OCI-LY3 (cell line): ENCODE measurements around the gene ZBED5.

Source experiments
- H2AFZ ChIP-seq: fragments of 200-600, 300-600 bp; shearing (Covaris generic); 2 replicates; pipeline ENCODE4 v1.6.0; 2014; ENCODE audit warnings: antibody characterized with exemption, low read depth, low read length
- H3K27ac ChIP-seq: fragments of 200-600, 300-600 bp; sonication (generic); 2 replicates; pipeline ENCODE4 v1.5.1; 2014; ENCODE audit warnings: mild to moderate bottlenecking, low read length, moderate library complexity, mixed read lengths
- H3K27me3 ChIP-seq: fragments of 200-600, 300-600 bp; sonication (generic); 2 replicates; pipeline ENCODE4 v1.6.1; 2014; ENCODE audit warnings: low read depth, low read length, mixed read lengths
- H3K36me3 ChIP-seq: fragments of 200-600, 300-600 bp; sonication (generic); replicated peaks from 2 replicates; pipeline ENCODE3; 2014; ENCODE audit warnings: low read depth, low read length, mixed read lengths
- H3K4me1 ChIP-seq: fragments of 300-600, 200-600 bp; sonication (generic); 2 replicates; pipeline ENCODE4 v1.6.1; 2014; ENCODE audit warnings: low read length, mixed read lengths
- H3K4me2 ChIP-seq: fragments of 200-600, 300-600 bp; sonication (generic); 2 replicates; pipeline ENCODE4 v1.6.1; 2014; ENCODE audit warnings: low read length, mixed read lengths
- H3K4me3 ChIP-seq: fragments of 300-600, 200-600 bp; sonication (generic); 2 replicates; pipeline ENCODE4 v1.5.1; 2014; ENCODE audit warnings: antibody characterized with exemption, mild to moderate bottlenecking, low read length, moderate library complexity
- H3K79me2 ChIP-seq: fragments of 300-600, 200-600 bp; shearing (Covaris generic); 2 replicates; pipeline ENCODE4 v1.6.1; 2014; ENCODE audit warnings: mild to moderate bottlenecking, low read length, mixed read lengths
- H3K9ac ChIP-seq: fragments of 300-600, 200-600 bp; shearing (Covaris generic); 2 replicates; pipeline ENCODE4 v1.6.0; 2014; ENCODE audit warnings: mild to moderate bottlenecking, low read length, moderate library complexity
- H3K9me3 ChIP-seq: fragments of 200-600, 300-600 bp; shearing (Covaris generic); 2 replicates; pipeline ENCODE4 v1.6.1; 2014; ENCODE audit warnings: low read length, mixed read lengths; ENCODE audit not compliant: insufficient read depth
- H4K20me1 ChIP-seq: fragments of 200-600, 300-600 bp; sonication (generic); 2 replicates; pipeline ENCODE4 v1.6.1; 2016; ENCODE audit warnings: low read length, mixed read lengths; ENCODE audit not compliant: insufficient read depth
- CTCF ChIP-seq: fragments of 200-600, 300-600 bp; sonication (generic); IDR thresholded peaks from 2 replicates; pipeline ENCODE4 v1.5.1; 2014; ENCODE audit warnings: antibody characterized with exemption, low read length, low read depth
- EZH2phosphoT487 ChIP-seq: fragments of 200-600 bp; shearing (Covaris generic); IDR thresholded peaks from 2 replicates; pipeline ENCODE4 v1.6.1; 2018; ENCODE audit warnings: antibody characterized with exemption, mixed run types, low read depth

ZBED5 gene

GRCh38 chr11:10845589-10845988, 12.3 kb downstream of the ZBED5 start:
- Histone ChIP-seq H3K9me3 (no peaks in the 10 kb centered on the region), H3K4me2 (no peak overlapping the region), H3K27me3 (no peaks in the 10 kb centered on the region), H3K4me1 (no peaks in the 10 kb centered on the region), H2AFZ (no peak overlapping the region), H3K79me2 (no peaks in the 10 kb centered on the region), H3K36me3 (peaks cover 6% of the 10 kb centered on the region), H3K4me3 (no peak overlapping the region), H3K27ac (no peak overlapping the region), H4K20me1 (no peaks in the 10 kb centered on the region), H3K9ac (no peak overlapping the region)
- no peak for TF ChIP-seq EZH2phosphoT487
- no peak for TF ChIP-seq CTCF

DNA sequence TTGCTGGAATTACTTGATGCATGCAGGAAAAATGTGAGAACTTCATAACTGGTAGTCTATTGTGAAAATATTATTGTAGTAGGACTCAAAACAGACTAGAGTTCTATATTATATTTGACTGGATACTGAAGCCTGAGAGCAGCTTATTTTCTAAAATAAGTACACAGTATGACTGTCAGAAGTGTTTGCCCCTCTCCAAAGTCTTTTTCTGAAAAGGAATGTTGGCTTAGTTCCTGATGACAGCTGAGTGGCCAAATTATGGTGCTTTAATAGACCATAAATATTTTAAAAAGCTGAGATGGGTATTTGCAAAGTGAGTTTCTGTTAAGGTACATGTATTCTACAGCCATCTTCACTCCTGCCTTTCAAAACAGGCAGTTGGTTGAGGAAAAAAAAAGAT, 13.1 kb downstream of the ZBED5 start:
- Histone ChIP-seq H3K4me2 (no peak overlapping the region), H3K4me1 (no peaks in the 10 kb centered on the region), H3K36me3 (peaks cover 4% of the 10 kb centered on the region), H3K27me3 (no peaks in the 10 kb centered on the region), H2AFZ (no peak overlapping the region), H3K9me3 (no peaks in the 10 kb centered on the region), H4K20me1 (no peaks in the 10 kb centered on the region), H3K79me2 (no peaks in the 10 kb centered on the region), H3K9ac (no peak overlapping the region), H3K27ac (no peak overlapping the region), H3K4me3 (no peak overlapping the region)
- TF ChIP-seq CTCF (no peak), EZH2phosphoT487 (no peak)

- no peaks in the 10 kb centered on the region for H3K9me3 ChIP-seq
- no peak overlapping the region for H2AFZ ChIP-seq
- no peaks in the 10 kb centered on the region for H4K20me1 ChIP-seq
- H3K27me3 ChIP-seq: no peaks in the 10 kb centered on the region
- H3K4me2 ChIP-seq: no peak overlapping the region
- no peaks in the 10 kb centered on the region for H3K79me2 ChIP-seq
- no peaks in the 10 kb centered on the region for H3K4me1 ChIP-seq
- H3K9ac ChIP-seq: no peak overlapping the region
- no peak for TF ChIP-seq EZH2phosphoT487
- TF ChIP-seq CTCF: no peak
- no peak overlapping the region for H3K27ac ChIP-seq
- H3K4me3 ChIP-seq: no peak overlapping the region
- H3K36me3 ChIP-seq: peaks cover 3% of the 10 kb centered on the region
Measured at GRCh38 chr11:10844356-10844755, 13.5 kb downstream of the ZBED5 start.

- TF ChIP-seq EZH2phosphoT487 (no peak), CTCF (no peak)
- Histone ChIP-seq H2AFZ (no peak overlapping the region), H3K9me3 (no peaks in the 10 kb centered on the region), H3K27ac (no peak overlapping the region), H3K4me2 (no peak overlapping the region), H3K36me3 (no peaks in the 10 kb centered on the region), H3K79me2 (no peaks in the 10 kb centered on the region), H3K4me3 (no peak overlapping the region), H3K9ac (no peak overlapping the region), H3K4me1 (no peaks in the 10 kb centered on the region), H3K27me3 (no peaks in the 10 kb centered on the region), H4K20me1 (no peaks in the 10 kb centered on the region)
Measured at GRCh38 chr11:10838881-10839280, 19.0 kb downstream of the ZBED5 start.
